WTC11 (cell line): Measurements from ENCODE around the gene PIGN. TPM values are rescaled to one million over a fixed set of nuclear protein-coding genes. Genes with fewer than 3 reads are reported as not detected.

Experiments used
- ATAC-seq: fragments of 200-7000 bp; cut with Tn5 transposase; 2 replicates; pipeline ENCODE4 v1.10.0; 2021; ENCODE audit warnings: mild to moderate bottlenecking, moderate library complexity
- CTCF ChIA-PET: fragments of 300-600 bp; sonication (Branson Sonifier 250); formaldehyde crosslinking; loops from one replicate; lab custom pipeline; 2021; ENCODE audit warnings: antibody characterized with exemption; lab: Charles Lee
- POLR2A ChIA-PET: fragments of 350-600 bp; sonication (Branson Sonifier 250); formaldehyde crosslinking; loops from one replicate; lab custom pipeline; 2021; ENCODE audit warnings: antibody characterized with exemption; lab: Charles Lee
- DNase-seq: peaks from one replicate; pipeline ENCODE4 v3.0.0; 2021; ENCODE audit warnings: low spot score
- H3K27ac Mint-ChIP-seq: 2 replicates; pipeline ENCODE4 v1.8.0; 2021; ENCODE audit warnings: mixed read lengths
- H3K27me3 Mint-ChIP-seq: 2 replicates; pipeline ENCODE4 v1.8.0; 2021; ENCODE audit warnings: low read depth, mild to moderate bottlenecking, moderate library complexity, mixed read lengths
- H3K36me3 Mint-ChIP-seq: 2 replicates; pipeline ENCODE4 v1.8.0; 2021; ENCODE audit warnings: mixed read lengths
- H3K4me1 Mint-ChIP-seq: 2 replicates; pipeline ENCODE4 v1.8.0; 2022; ENCODE audit warnings: mixed read lengths
- H3K4me3 Mint-ChIP-seq: 2 replicates; pipeline ENCODE4 v1.8.0; 2021; ENCODE audit warnings: mild to moderate bottlenecking, moderate library complexity, mixed read lengths
- H3K9me3 Mint-ChIP-seq: 2 replicates; pipeline ENCODE4 v1.8.0; 2021; ENCODE audit warnings: mixed read lengths
- ARID4B ChIP-seq: sonication (generic); formaldehyde crosslinking; IDR thresholded peaks from 2 replicates; pipeline ENCODE4 v1.8.0; 2023; ENCODE audit warnings: missing genetic modification reagents, mild to moderate bottlenecking, borderline replicate concordance
- CBFB ChIP-seq: sonication (generic); formaldehyde crosslinking; IDR thresholded peaks from 2 replicates; pipeline ENCODE4 v1.8.1; 2022; ENCODE audit warnings: mild to moderate bottlenecking, low read depth, missing genetic modification reagents
- E2F5 ChIP-seq: sonication (generic); formaldehyde crosslinking; IDR thresholded peaks from 2 replicates; pipeline ENCODE4 v1.8.1; 2022; ENCODE audit warnings: mild to moderate bottlenecking, moderate library complexity, missing genetic modification reagents
- HMGXB4 ChIP-seq: sonication (generic); formaldehyde crosslinking; IDR thresholded peaks from 2 replicates; pipeline ENCODE4 v1.8.1; 2023; ENCODE audit warnings: mild to moderate bottlenecking, moderate library complexity, missing genetic modification reagents
- IRF1 ChIP-seq: sonication (generic); formaldehyde crosslinking; IDR thresholded peaks from 2 replicates; pipeline ENCODE4 v1.8.0; 2023; ENCODE audit warnings: missing genetic modification reagents
- KAT7 ChIP-seq: sonication (generic); formaldehyde crosslinking; IDR thresholded peaks from 2 replicates; pipeline ENCODE4 v1.8.1; 2023; ENCODE audit warnings: missing genetic modification reagents, mild to moderate bottlenecking, borderline replicate concordance
- NFE2L1 ChIP-seq: sonication (generic); formaldehyde crosslinking; IDR thresholded peaks from 2 replicates; pipeline ENCODE4 v1.8.1; 2023; ENCODE audit warnings: missing genetic modification reagents
- OVOL2 ChIP-seq: fragments of 250-450 bp; sonication (Bioruptor Pico); IDR thresholded peaks from 2 replicates; pipeline ENCODE4 v1.9.0; 2021; ENCODE audit warnings: mild to moderate bottlenecking, borderline replicate concordance
- RELA ChIP-seq: sonication (generic); formaldehyde crosslinking; IDR thresholded peaks from 2 replicates; pipeline ENCODE4 v1.8.1; 2022; ENCODE audit warnings: missing genetic modification reagents, mild to moderate bottlenecking, borderline replicate concordance
- SMAD3 ChIP-seq: sonication (generic); formaldehyde crosslinking; IDR thresholded peaks from 2 replicates; pipeline ENCODE4 v1.8.0; 2022; ENCODE audit warnings: missing genetic modification reagents, mild to moderate bottlenecking, borderline replicate concordance
- SMAD4 ChIP-seq: sonication (generic); formaldehyde crosslinking; IDR thresholded peaks from 2 replicates; pipeline ENCODE4 v1.8.0; 2022; ENCODE audit warnings: mild to moderate bottlenecking, missing genetic modification reagents
- ZNF232 ChIP-seq: sonication (generic); formaldehyde crosslinking; IDR thresholded peaks from 2 replicates; pipeline ENCODE4 v1.8.0; 2022; ENCODE audit warnings: mild to moderate bottlenecking, missing genetic modification reagents
- ZNF425 ChIP-seq: fragments of 250-450 bp; sonication (Bioruptor Pico); conservative IDR thresholded peaks from 2 replicates; pipeline ENCODE4 v1.9.0; 2021; ENCODE audit warnings: mild to moderate bottlenecking
- ZNF512 ChIP-seq: sonication (generic); formaldehyde crosslinking; IDR thresholded peaks from 2 replicates; pipeline ENCODE4 v1.8.1; 2022; ENCODE audit warnings: missing genetic modification reagents, borderline replicate concordance
- total RNA-seq: library from RNA; stranded (reverse); gene quantifications from 3 replicates; pipeline ENCODE4 v1.2.3, GENCODE V29; 2021
- TF ChIP-seq, protein P1 (sequence below): sonication (generic); formaldehyde crosslinking; IDR thresholded peaks from 2 replicates; pipeline ENCODE4 v1.8.1; 2023; ENCODE audit warnings: mild to moderate bottlenecking, missing genetic modification reagents, borderline replicate concordance
- TF ChIP-seq, protein P2 (sequence below): fragments of 250-450 bp; sonication (Bioruptor Pico); IDR thresholded peaks from 2 replicates; pipeline ENCODE4 v1.9.0; 2021; ENCODE audit warnings: moderate library complexity, mild to moderate bottlenecking, inconsistent platforms, borderline replicate concordance
- TF ChIP-seq, protein P3 (sequence below): fragments of 250-450 bp; sonication (Bioruptor Pico); IDR thresholded peaks from 2 replicates; pipeline ENCODE4 v1.8.0; 2021; ENCODE audit warnings: mild to moderate bottlenecking

The PIGN gene
- total RNA-seq, 1 experiment from 2014 or later, result 23.4 TPM

- TF ChIP-seq HMGXB4 (CRISPR knock-in tag), result no peak
- TF ChIP-seq ZNF232 (CRISPR knock-in tag), result no peak
- no peak for TF ChIP-seq OVOL2
- TF ChIP-seq NFE2L1 (CRISPR knock-in tag), result no peak
- TF ChIP-seq RELA (CRISPR knock-in tag), result no peak
- TF ChIP-seq, all 79 proteins: peak for 0
Measured at GRCh38 chr18:62098960-62099359, 87.9 kb downstream of the PIGN start (continued).

GRCh38 chr18:62097698-62098097 lies 89.2 kb downstream of the PIGN start:
- no peak overlapping the region for H3K27ac Mint-ChIP-seq
- peaks cover 28% of the 10 kb centered on the region for H3K36me3 Mint-ChIP-seq
- H3K4me3 Mint-ChIP-seq, result no peak overlapping the region
- peaks cover 5% of the 10 kb centered on the region for H3K9me3 Mint-ChIP-seq
- no peaks in the 10 kb centered on the region for H3K27me3 Mint-ChIP-seq
- H3K4me1 Mint-ChIP-seq, result no peaks in the 10 kb centered on the region
- ChIA-PET POLR2A (no interaction called here), CTCF (no interaction called here)
- DNase-seq, result no peak
- no peak for ATAC-seq
- TF ChIP-seq SMAD3 (CRISPR knock-in tag), result no peak
- TF ChIP-seq ARID4B (CRISPR knock-in tag), result no peak
- TF ChIP-seq SMAD4 (CRISPR knock-in tag), result no peak
- TF ChIP-seq ZNF425 (CRISPR knock-in tag), result no peak
- TF ChIP-seq, protein P1, sequence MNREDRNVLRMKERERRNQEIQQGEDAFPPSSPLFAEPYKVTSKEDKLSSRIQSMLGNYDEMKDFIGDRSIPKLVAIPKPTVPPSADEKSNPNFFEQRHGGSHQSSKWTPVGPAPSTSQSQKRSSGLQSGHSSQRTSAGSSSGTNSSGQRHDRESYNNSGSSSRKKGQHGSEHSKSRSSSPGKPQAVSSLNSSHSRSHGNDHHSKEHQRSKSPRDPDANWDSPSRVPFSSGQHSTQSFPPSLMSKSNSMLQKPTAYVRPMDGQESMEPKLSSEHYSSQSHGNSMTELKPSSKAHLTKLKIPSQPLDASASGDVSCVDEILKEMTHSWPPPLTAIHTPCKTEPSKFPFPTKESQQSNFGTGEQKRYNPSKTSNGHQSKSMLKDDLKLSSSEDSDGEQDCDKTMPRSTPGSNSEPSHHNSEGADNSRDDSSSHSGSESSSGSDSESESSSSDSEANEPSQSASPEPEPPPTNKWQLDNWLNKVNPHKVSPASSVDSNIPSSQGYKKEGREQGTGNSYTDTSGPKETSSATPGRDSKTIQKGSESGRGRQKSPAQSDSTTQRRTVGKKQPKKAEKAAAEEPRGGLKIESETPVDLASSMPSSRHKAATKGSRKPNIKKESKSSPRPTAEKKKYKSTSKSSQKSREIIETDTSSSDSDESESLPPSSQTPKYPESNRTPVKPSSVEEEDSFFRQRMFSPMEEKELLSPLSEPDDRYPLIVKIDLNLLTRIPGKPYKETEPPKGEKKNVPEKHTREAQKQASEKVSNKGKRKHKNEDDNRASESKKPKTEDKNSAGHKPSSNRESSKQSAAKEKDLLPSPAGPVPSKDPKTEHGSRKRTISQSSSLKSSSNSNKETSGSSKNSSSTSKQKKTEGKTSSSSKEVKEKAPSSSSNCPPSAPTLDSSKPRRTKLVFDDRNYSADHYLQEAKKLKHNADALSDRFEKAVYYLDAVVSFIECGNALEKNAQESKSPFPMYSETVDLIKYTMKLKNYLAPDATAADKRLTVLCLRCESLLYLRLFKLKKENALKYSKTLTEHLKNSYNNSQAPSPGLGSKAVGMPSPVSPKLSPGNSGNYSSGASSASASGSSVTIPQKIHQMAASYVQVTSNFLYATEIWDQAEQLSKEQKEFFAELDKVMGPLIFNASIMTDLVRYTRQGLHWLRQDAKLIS (CRISPR knock-in tag), result no peak
- no peak for TF ChIP-seq ZNF512 (CRISPR knock-in tag)
- TF ChIP-seq, protein P2, sequence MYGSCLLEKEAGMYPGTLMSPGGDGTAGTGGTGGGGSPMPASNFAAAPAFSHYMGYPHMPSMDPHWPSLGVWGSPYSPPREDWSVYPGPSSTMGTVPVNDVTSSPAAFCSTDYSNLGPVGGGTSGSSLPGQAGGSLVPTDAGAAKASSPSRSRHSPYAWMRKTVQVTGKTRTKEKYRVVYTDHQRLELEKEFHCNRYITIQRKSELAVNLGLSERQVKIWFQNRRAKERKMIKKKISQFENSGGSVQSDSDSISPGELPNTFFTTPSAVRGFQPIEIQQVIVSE (CRISPR knock-in tag), result no peak
- TF ChIP-seq KAT7, result no peak
- TF ChIP-seq, protein P3, sequence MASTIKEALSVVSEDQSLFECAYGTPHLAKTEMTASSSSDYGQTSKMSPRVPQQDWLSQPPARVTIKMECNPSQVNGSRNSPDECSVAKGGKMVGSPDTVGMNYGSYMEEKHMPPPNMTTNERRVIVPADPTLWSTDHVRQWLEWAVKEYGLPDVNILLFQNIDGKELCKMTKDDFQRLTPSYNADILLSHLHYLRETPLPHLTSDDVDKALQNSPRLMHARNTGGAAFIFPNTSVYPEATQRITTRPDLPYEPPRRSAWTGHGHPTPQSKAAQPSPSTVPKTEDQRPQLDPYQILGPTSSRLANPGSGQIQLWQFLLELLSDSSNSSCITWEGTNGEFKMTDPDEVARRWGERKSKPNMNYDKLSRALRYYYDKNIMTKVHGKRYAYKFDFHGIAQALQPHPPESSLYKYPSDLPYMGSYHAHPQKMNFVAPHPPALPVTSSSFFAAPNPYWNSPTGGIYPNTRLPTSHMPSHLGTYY, result no peak
- TF ChIP-seq IRF1, result no peak
- TF ChIP-seq CBFB (CRISPR knock-in tag), result no peak
- TF ChIP-seq E2F5 (CRISPR knock-in tag), result no peak
